SU-DHL-6 (cell line): ENCODE measurements around the gene CNGA3.

Source experiments
- H2AFZ ChIP-seq: fragments of 200-600 bp; sonication (generic); 2 replicates; pipeline ENCODE4 v1.6.1; 2014; ENCODE audit warnings: low read depth, mild to moderate bottlenecking, moderate library complexity, mixed read lengths, antibody characterized with exemption, low read length; ENCODE audit not compliant: severe bottlenecking
- H3F3A ChIP-seq: fragments of 200-600 bp; shearing (Covaris generic); 2 replicates; pipeline ENCODE4 v1.6.0; 2016; ENCODE audit warnings: antibody characterized with exemption, mild to moderate bottlenecking; ENCODE audit not compliant: insufficient read depth
- H3K27ac ChIP-seq: fragments of 200-600 bp; sonication (generic); 2 replicates; pipeline ENCODE4 v1.5.1; 2016; ENCODE audit warnings: low read depth, mild to moderate bottlenecking, low read length, moderate library complexity, mixed read lengths
- H3K27me3 ChIP-seq: fragments of 200-600 bp; sonication (generic), shearing (Covaris generic); 2 replicates; pipeline ENCODE4 v1.6.0; 2014; ENCODE audit warnings: mild to moderate bottlenecking, low read length
- H3K36me3 ChIP-seq: fragments of 200-600 bp; sonication (generic); 2 replicates; pipeline ENCODE4 v1.6.1; 2014; ENCODE audit warnings: mild to moderate bottlenecking, low read length, mixed read lengths
- H3K4me2 ChIP-seq: fragments of 300-600, 200-600 bp; shearing (Covaris generic), sonication (generic); 2 replicates; pipeline ENCODE4 v1.6.0; 2014; ENCODE audit warnings: low read length, low read depth, mild to moderate bottlenecking; ENCODE audit not compliant: poor library complexity, severe bottlenecking
- H3K4me3 ChIP-seq: fragments of 200-600 bp; sonication (generic); 2 replicates; pipeline ENCODE4 v1.5.1; 2014; ENCODE audit warnings: antibody characterized with exemption, low read length, mild to moderate bottlenecking, mixed read lengths; ENCODE audit not compliant: insufficient read depth, poor library complexity, severe bottlenecking
- H3K79me2 ChIP-seq: fragments of 200-600 bp; sonication (generic); 2 replicates; pipeline ENCODE4 v1.6.1; 2014; ENCODE audit warnings: mild to moderate bottlenecking, low read length, moderate library complexity; ENCODE audit not compliant: insufficient read depth
- H3K9ac ChIP-seq: fragments of 200-600 bp; sonication (generic); 2 replicates; pipeline ENCODE4 v1.7.0; 2014; ENCODE audit warnings: mild to moderate bottlenecking, low read length
- H3K9me2 ChIP-seq: fragments of 200-600 bp; sonication (generic); replicated peaks from 2 replicates; pipeline ENCODE4 v1.6.1; 2014; ENCODE audit warnings: low read length; ENCODE audit not compliant: insufficient read depth
- H3K9me3 ChIP-seq: fragments of 200-600 bp; sonication (generic); 2 replicates; pipeline ENCODE4 v1.6.1; 2014; ENCODE audit warnings: low read length, mixed read lengths; ENCODE audit not compliant: insufficient read depth
- H4K20me1 ChIP-seq: fragments of 200-600 bp; sonication (generic); 2 replicates; pipeline ENCODE4 v1.6.1; 2014; ENCODE audit warnings: low read depth, mild to moderate bottlenecking, antibody characterized with exemption, low read length, moderate library complexity, mixed read lengths
- EZH2phosphoT487 ChIP-seq: fragments of 200-600 bp; sonication (generic), shearing (Covaris generic); conservative IDR thresholded peaks from 2 replicates; pipeline ENCODE4 v1.6.1; 2018; ENCODE audit warnings: mild to moderate bottlenecking, antibody characterized with exemption, low read length, moderate library complexity, mixed read lengths
- TF ChIP-seq, protein P1 (sequence below): fragments of 200-600 bp; sonication (generic); IDR thresholded peaks from one replicate; pipeline ENCODE4 v1.5.1; 2017; ENCODE audit warnings: antibody characterized with exemption, mild to moderate bottlenecking, low read length, moderate library complexity; ENCODE audit not compliant: insufficient read depth, poor library complexity, severe bottlenecking

CNGA3 gene

GRCh38 chr2:98438190-98439133, 92.2 kb downstream of the CNGA3 start:
- Histone ChIP-seq H3K27me3 (no peaks in the 10 kb centered on the region), H3K27ac (no peak overlapping the region), H2AFZ (no peak overlapping the region), H3K9ac (no peak overlapping the region), H3K36me3 (no peaks in the 10 kb centered on the region), H3K79me2 (no peaks in the 10 kb centered on the region), H3F3A (no peaks in the 10 kb centered on the region), H3K9me3 (no peaks in the 10 kb centered on the region; the same call in 1 of the 2 replicates), H3K4me3 (no peak overlapping the region), H3K4me2 (no peak overlapping the region), H3K9me2 (no peaks in the 10 kb centered on the region), H4K20me1 (no peaks in the 10 kb centered on the region)
- no peak for TF ChIP-seq EZH2phosphoT487
- TF ChIP-seq, protein P1, sequence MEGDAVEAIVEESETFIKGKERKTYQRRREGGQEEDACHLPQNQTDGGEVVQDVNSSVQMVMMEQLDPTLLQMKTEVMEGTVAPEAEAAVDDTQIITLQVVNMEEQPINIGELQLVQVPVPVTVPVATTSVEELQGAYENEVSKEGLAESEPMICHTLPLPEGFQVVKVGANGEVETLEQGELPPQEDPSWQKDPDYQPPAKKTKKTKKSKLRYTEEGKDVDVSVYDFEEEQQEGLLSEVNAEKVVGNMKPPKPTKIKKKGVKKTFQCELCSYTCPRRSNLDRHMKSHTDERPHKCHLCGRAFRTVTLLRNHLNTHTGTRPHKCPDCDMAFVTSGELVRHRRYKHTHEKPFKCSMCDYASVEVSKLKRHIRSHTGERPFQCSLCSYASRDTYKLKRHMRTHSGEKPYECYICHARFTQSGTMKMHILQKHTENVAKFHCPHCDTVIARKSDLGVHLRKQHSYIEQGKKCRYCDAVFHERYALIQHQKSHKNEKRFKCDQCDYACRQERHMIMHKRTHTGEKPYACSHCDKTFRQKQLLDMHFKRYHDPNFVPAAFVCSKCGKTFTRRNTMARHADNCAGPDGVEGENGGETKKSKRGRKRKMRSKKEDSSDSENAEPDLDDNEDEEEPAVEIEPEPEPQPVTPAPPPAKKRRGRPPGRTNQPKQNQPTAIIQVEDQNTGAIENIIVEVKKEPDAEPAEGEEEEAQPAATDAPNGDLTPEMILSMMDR = no peak

- Histone ChIP-seq H3K36me3 (no peaks in the 10 kb centered on the region), H3K27me3 (no peaks in the 10 kb centered on the region), H2AFZ (no peak overlapping the region), H3F3A (0 out of 2 replicates have a peak, but pooled peaks cover 4% of the 10 kb centered on the region), H3K79me2 (no peaks in the 10 kb centered on the region), H3K9me3 (no peaks in the 10 kb centered on the region), H3K4me2 (no peak overlapping the region), H3K4me3 (no peak overlapping the region), H3K9ac (no peak overlapping the region), H3K27ac (no peak overlapping the region), H4K20me1 (no peaks in the 10 kb centered on the region), H3K9me2 (no peaks in the 10 kb centered on the region)
- TF ChIP-seq, protein P1 = no peak
These were observed 95.6 kb downstream of the CNGA3 start for GRCh38 chr2:98441706-98442450.

DNA sequence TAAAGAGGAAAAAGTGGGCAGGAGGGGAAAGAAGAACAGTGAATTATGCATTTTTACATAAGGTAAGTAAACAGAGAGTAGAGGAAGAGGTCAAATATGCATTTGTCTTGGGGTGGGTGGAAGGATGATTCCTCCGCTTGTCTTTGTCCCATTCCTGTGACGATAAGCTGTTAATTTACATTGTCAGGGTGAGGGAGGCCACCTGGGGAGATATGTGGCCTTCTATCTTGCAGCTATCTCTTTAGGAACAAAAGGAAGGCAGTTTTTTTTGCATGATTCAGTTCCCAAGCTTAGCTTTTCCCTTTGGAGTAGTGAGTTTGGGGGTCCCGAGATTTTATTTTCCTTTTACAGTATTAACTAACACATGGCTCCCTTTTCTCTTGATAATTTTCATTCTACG, 96.2 kb downstream of the CNGA3 start:
- Histone ChIP-seq H2AFZ (no peak overlapping the region), H4K20me1 (no peaks in the 10 kb centered on the region), H3K36me3 (no peaks in the 10 kb centered on the region), H3F3A (0 out of 2 replicates have a peak, but pooled peaks cover 4% of the 10 kb centered on the region), H3K4me2 (no peak overlapping the region), H3K79me2 (no peaks in the 10 kb centered on the region), H3K27ac (no peak overlapping the region), H3K9me3 (no peaks in the 10 kb centered on the region), H3K9ac (no peak overlapping the region), H3K9me2 (no peaks in the 10 kb centered on the region), H3K4me3 (no peak overlapping the region), H3K27me3 (no peaks in the 10 kb centered on the region)
- TF ChIP-seq, protein P1 = no peak
- TF ChIP-seq EZH2phosphoT487 = no peak
